ENCODE results near the gene MBOAT7. TPM values are rescaled to one million over a fixed set of nuclear protein-coding genes. Genes with fewer than 3 reads are reported as not detected.

MBOAT7 gene
- total and polyA plus RNA-seq, 2 of the 8 experiments (the other 6 are each of a cell fraction or from before 2014, with no cell fraction given), result 85.5 to 90.9 TPM

- ChIA-PET POLR2A (ENCODE audit: partially characterized antibody) (interaction anchor here (0.7 to 23.4 kb wide), 23 partner anchors 9 to 217 kb away, joined by 3 to 909 read pairs (median 5); partner anchors contain the start of genes LILRB3, LILRB5, MBOAT7 and RPS9), CTCF (ENCODE audit: partially characterized antibody) (interaction anchor here (1.0 to 1.3 kb wide), 2 partner anchors 57 to 187 kb away, joined by 3 read pairs; no protein-coding TSS in a partner anchor)
- H4K91ac ChIP-seq (replicated peaks; ENCODE audit: insufficient read length, low read length), result no peak overlapping the region
- H3K4ac ChIP-seq (replicated peaks; ENCODE audit: insufficient read length, low read depth, low read length), result no peak overlapping the region
- DNase-seq (ENCODE audit: low read depth in 1 of 2, low spot score in 2 of 2) (no peak), FAIRE-seq (no peak)
- no peak overlapping the region for H3K23ac ChIP-seq (ENCODE audit: insufficient read length)
- no peak overlapping the region for H2BK120ac ChIP-seq (replicated peaks; ENCODE audit: low read depth, low read length)
- no peak overlapping the region for H3K56ac ChIP-seq (replicated peaks; ENCODE audit: insufficient read length, low read depth, low read length)
- H3K4me3 ChIP-seq (ENCODE audit: extremely low read depth in 1 of 4, insufficient read depth in 2 of 4, low read depth in 3 of 4, low read length in 4 of 4), result peak overlapping the region in 2 of 4 experiments; percentile 12 to 19; a peak in 1 of 8 replicates
- peaks cover 57 to 62% of the 10 kb centered on the region in 2 experiments for H4K20me1 ChIP-seq (replicated peaks in 1 of 2; ENCODE audit: control insufficient read depth in 1 of 2, insufficient read depth in 2 of 2, low read length in 2 of 2)
- H3K27ac ChIP-seq (ENCODE audit: low read depth, low read length), result no peak overlapping the region
- peak overlapping the region; percentile 17 to 60; a peak in 3 of 4 replicates for H3K4me2 ChIP-seq (ENCODE audit: insufficient read depth in 1 of 2, low read depth in 2 of 2, low read length in 2 of 2)
- no peak overlapping the region for H2BK20ac ChIP-seq (ENCODE audit: low read length)
- no peak overlapping the region for H3K18ac ChIP-seq (ENCODE audit: extremely low read depth, low read length)
- H3K27me3 ChIP-seq (replicated peaks in 1 of 4; ENCODE audit: control insufficient read depth in 3 of 4, extremely low read depth in 1 of 4, insufficient read depth in 3 of 4, low read length in 3 of 4), result no peaks in the 10 kb centered on the region
- H3K9me3 ChIP-seq (ENCODE audit: insufficient read depth in 2 of 2, low read depth in 1 of 2, low read length in 1 of 2), result no peaks in the 10 kb centered on the region
- no peak overlapping the region for H2BK12ac ChIP-seq (ENCODE audit: low read depth, low read length)
- H3K23me2 ChIP-seq (ENCODE audit: low read depth, low read length), result peaks cover 20% of the 10 kb centered on the region
- no peak overlapping the region for H3K14ac ChIP-seq (ENCODE audit: insufficient read length)
- no peak overlapping the region for H2BK15ac ChIP-seq (ENCODE audit: low read length)
- peak overlapping the region in 2 of 4 experiments; percentile 14 to 25; a peak in 4 of 7 replicates for H3K9ac ChIP-seq (replicated peaks in 1 of 4; ENCODE audit: extremely low read depth in 1 of 4, low read depth in 3 of 4, low read length in 3 of 4)
- peaks cover 21% of the 10 kb centered on the region for H3K79me1 ChIP-seq (ENCODE audit: low read depth, low read length)
- no peak overlapping the region for H4K5ac ChIP-seq (ENCODE audit: insufficient read length, low read depth, low read length)
- no peak overlapping the region for H4K8ac ChIP-seq (ENCODE audit: extremely low read depth, insufficient read depth, low read length)
- H2AK5ac ChIP-seq (ENCODE audit: low read depth, low read length), result no peak overlapping the region
- H3K4me1 ChIP-seq (replicated peaks in 1 of 4; ENCODE audit: control insufficient read depth in 3 of 4, insufficient read depth in 4 of 4, low read length in 3 of 4), result peaks cover 12 to 25% (median 19%) of the 10 kb centered on the region in 4 experiments
- WGBS, 2 experiments (ENCODE audit: extremely low coverage in 1 of 2, insufficient coverage in 1 of 2, insufficient read length in 1 of 2, insufficient replicate concordance in 2 of 2, low coverage in 1 of 2, low lambda C conversion rate in 2 of 2, missing lambda C conversion rate in 1 of 2), result 87% methylated on average over 4 of the region's 4 CpGs; no CpG with 5 or more reads in 1 of the 2 experiments
- peaks cover 47 to 72% (median 63%) of the 10 kb centered on the region in 4 experiments for H3K36me3 ChIP-seq (ENCODE audit: control insufficient read depth in 2 of 4, insufficient read depth in 4 of 4, low read length in 3 of 4)
- no peak overlapping the region for H2AFZ ChIP-seq (ENCODE audit: low read length)
- no peak overlapping the region for H2BK5ac ChIP-seq (ENCODE audit: low read depth, low read length)
- peaks cover 32 to 64% of the 10 kb centered on the region in 2 experiments for H3K79me2 ChIP-seq (ENCODE audit: control insufficient read depth in 1 of 2, insufficient read depth in 2 of 2, low read length in 2 of 2)
- TF ChIP-seq ATF2 (IDR thresholded peaks at IDR 0.05; ENCODE audit: low read length) (no peak), POLR2AphosphoS5 (IDR thresholded peaks at IDR 0.05; ENCODE audit: low read depth, low read length) (peak; percentile 67), SP4 (IDR thresholded peaks at IDR 0.05; ENCODE audit: low read length) (no peak), RBBP5 (IDR thresholded peaks at IDR 0.05; ENCODE audit: borderline replicate concordance, low read depth, low read length) (no peak), NANOG (IDR thresholded peaks at IDR 0.05; ENCODE audit: insufficient read depth, low read depth, low read length, poor library complexity, severe bottlenecking) (no peak), ZNF274 (IDR thresholded peaks at IDR 0.05; ENCODE audit: borderline replicate concordance, extremely low read depth, low read length) (no peak), ASH2L (IDR thresholded peaks at IDR 0.05; ENCODE audit: low read length) (no peak), KDM5A (IDR thresholded peaks at IDR 0.05; ENCODE audit: low read length) (no peak), POLR2A (IDR thresholded peaks at IDR 0.05; ENCODE audit: control extremely low read depth in 1 of 2, low read depth in 2 of 2, low read length in 2 of 2) (peak; percentile 29 to 56; a peak in 1 of 3 replicates)
These were observed 15.5 kb upstream of the MBOAT7 start for GRCh38 chr19:54204767-54205468.
